Measurements from ENCODE around the gene MGAT5.

GRCh38 chr2:134357814-134358213 lies 103.9 kb downstream of the MGAT5 start:
- TF ChIP-seq, protein P1, sequence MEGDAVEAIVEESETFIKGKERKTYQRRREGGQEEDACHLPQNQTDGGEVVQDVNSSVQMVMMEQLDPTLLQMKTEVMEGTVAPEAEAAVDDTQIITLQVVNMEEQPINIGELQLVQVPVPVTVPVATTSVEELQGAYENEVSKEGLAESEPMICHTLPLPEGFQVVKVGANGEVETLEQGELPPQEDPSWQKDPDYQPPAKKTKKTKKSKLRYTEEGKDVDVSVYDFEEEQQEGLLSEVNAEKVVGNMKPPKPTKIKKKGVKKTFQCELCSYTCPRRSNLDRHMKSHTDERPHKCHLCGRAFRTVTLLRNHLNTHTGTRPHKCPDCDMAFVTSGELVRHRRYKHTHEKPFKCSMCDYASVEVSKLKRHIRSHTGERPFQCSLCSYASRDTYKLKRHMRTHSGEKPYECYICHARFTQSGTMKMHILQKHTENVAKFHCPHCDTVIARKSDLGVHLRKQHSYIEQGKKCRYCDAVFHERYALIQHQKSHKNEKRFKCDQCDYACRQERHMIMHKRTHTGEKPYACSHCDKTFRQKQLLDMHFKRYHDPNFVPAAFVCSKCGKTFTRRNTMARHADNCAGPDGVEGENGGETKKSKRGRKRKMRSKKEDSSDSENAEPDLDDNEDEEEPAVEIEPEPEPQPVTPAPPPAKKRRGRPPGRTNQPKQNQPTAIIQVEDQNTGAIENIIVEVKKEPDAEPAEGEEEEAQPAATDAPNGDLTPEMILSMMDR (conservative IDR thresholded peaks at IDR 0.05; ENCODE audit: low read length): no peak
- TF ChIP-seq EZH2phosphoT487 (IDR thresholded peaks at IDR 0.05; ENCODE audit: borderline replicate concordance, low read depth, low read length): no peak
